ENCODE results near the gene MTHFD1L. TPM values are rescaled to one million over a fixed set of nuclear protein-coding genes. Genes with fewer than 3 reads are reported as not detected.
A peak's percentile ranks its signal among the peaks of the same experiment; 100 is the strongest.

MTHFD1L gene
- total and polyA plus RNA-seq, 9 of the 15 experiments (the other 6 are each of a cell fraction or from before 2014, with no cell fraction given): 20.9 to 128 (median 61.0) TPM

- TF ChIP-seq SAFB2 (IDR thresholded peaks at IDR 0.05; ENCODE audit: borderline replicate concordance, low read depth, low read length, severe bottlenecking) (no peak), PBX2 (CRISPR knock-in tag; IDR thresholded peaks at IDR 0.05; ENCODE audit: low read depth) (no peak), PBX2 (tag; conservative IDR thresholded peaks at IDR 0.05; ENCODE audit: low read depth) (peak; percentile 91), HNRNPK (IDR thresholded peaks at IDR 0.05; ENCODE audit: low read depth, low read length, poor library complexity, severe bottlenecking) (no peak), ZBTB34 (CRISPR knock-in tag; IDR thresholded peaks at IDR 0.05) (no peak), ERF (CRISPR knock-in tag; IDR thresholded peaks at IDR 0.05) (no peak), ZNF57 (CRISPR knock-in tag; IDR thresholded peaks at IDR 0.05) (no peak), AFF4 (CRISPR knock-in tag; IDR thresholded peaks at IDR 0.05) (no peak), ZNF3 (CRISPR knock-in tag; IDR thresholded peaks at IDR 0.05) (no peak), CCNT2 (IDR thresholded peaks at IDR 0.05; ENCODE audit: borderline replicate concordance, extremely low read depth, insufficient read length, low read depth, low read length) (peak; percentile 6), RAD51 (IDR thresholded peaks at IDR 0.05; ENCODE audit: borderline replicate concordance, low read depth) (no peak), ZNF311 (CRISPR knock-in tag; IDR thresholded peaks at IDR 0.05) (no peak), MAFG (tag; conservative IDR thresholded peaks at IDR 0.05) (no peak), ID3 (CRISPR knock-in tag; IDR thresholded peaks at IDR 0.05) (no peak), ID3 (tag; IDR thresholded peaks at IDR 0.05) (peak; percentile 99), BHLHE40 (IDR thresholded peaks at IDR 0.05; ENCODE audit: low read length) (peak; percentile 78), ZFPM2 (CRISPR knock-in tag; IDR thresholded peaks at IDR 0.05) (no peak), ARNT (IDR thresholded peaks at IDR 0.05) (peak in 1 of 2 experiments; percentile 92; a peak in 3 of 4 replicates), WHSC1 (IDR thresholded peaks at IDR 0.05; ENCODE audit: low read length) (no peak), CBFA2T3 (IDR thresholded peaks at IDR 0.05) (peak; percentile 80), MCM2 (IDR thresholded peaks at IDR 0.05; ENCODE audit: low read depth) (no peak)
Measured at GRCh38 chr6:151087861-151088598, 222.5 kb downstream of the MTHFD1L start (continued).

All from K562 (cell line).